ENCODE measurements around the gene CDKN1C.
A peak's percentile ranks its signal among the peaks of the same experiment; 100 is the strongest.

The CDKN1C gene

DNA sequence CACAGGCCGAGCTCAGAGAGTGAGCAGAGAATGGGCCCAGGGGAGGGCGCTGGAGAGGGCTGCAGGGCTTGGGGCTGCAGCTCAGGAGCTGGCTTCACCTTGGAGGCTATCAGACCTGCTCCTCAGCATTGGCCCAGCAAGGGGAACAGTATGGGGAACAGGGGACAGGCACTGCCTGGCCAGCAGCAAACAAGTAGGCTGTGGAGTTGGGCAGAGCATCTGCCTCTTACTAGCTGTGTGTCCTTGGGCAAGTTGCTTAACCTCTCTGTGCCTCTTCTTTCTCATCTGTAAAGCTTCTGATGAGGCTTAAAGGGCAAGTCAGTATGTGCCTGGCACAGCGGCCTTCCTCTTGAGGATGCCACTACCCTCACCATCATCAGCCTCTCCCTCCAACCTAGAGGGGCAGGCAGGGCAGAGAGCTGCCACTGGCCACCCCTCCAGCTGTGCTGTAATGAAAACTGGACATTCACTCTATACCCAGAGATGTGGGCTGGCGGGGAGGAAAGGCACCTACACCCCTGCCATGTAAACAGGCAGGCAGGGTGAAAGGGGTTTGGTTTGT lies 7.5 kb upstream of the CDKN1C start:
- Histone ChIP-seq H3K4me3 (ENCODE audit: low read length in 2 of 2) (peak overlapping the region in 1 of 2 donors; percentile 68), H3K36me3 (ENCODE audit: control insufficient read depth in 2 of 2, insufficient read depth in 2 of 2, low read length in 2 of 2) (no peaks in the 10 kb centered on the region), H3K27me3 (ENCODE audit: control insufficient read depth in 1 of 2, insufficient read depth in 2 of 2, low read length in 2 of 2) (no peaks in the 10 kb centered on the region), H3K27ac (ENCODE audit: low read length) (no peak overlapping the region), H3K9ac (ENCODE audit: low read length in 2 of 2) (no peak overlapping the region), H3K4me1 (ENCODE audit: control insufficient read depth, insufficient read depth, low read length) (peaks cover 32% of the 10 kb centered on the region), H3K9me3 (ENCODE audit: control insufficient read depth in 2 of 2, low read length in 2 of 2) (no peaks in the 10 kb centered on the region)

DNA sequence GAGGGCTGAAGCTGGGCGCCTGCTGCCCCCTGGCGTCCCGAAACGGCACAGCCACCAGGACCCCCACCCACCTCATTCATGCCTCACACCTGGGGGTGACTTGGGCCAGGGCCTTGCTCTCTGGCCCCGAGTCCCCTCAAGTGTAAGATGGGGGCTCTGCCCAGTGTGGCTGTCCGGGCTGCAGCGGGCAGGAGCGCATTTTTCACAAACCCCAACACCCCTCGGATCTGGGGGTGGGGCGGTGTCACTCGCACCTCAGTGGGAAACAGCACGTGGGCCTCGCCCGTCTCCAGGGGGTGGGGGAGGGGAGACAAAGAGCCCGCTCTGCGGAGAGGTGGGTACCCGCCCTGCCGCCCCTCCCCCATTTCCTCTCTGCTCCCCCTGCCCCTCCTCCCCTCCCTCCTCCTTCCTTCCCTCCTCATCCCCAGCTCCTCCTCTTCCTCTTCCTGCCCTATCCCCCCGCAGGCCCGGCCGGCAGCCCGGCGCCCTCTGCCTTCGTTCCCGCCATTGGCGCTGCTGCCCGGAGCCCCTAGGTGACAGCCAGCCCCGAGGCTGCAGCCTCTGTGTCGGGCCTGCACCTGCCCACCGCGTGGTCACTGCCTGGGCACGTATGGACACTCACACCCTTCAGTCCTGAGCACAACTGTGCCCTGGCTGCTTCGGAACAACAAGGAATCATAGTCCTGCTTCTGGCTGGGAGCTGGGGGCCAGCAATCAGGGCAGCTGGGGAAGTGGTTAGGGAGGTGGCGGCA lies 6.8 kb upstream of the CDKN1C start:
- Histone ChIP-seq H3K9me3 (ENCODE audit: control insufficient read depth in 2 of 2, low read length in 2 of 2) (no peaks in the 10 kb centered on the region), H3K9ac (ENCODE audit: low read length in 2 of 2) (peak overlapping the region in 1 of 2 donors; percentile 21), H3K4me3 (ENCODE audit: low read length in 2 of 2) (peak overlapping the region in 1 of 2 donors; percentile 68), H3K36me3 (ENCODE audit: control insufficient read depth in 2 of 2, insufficient read depth in 2 of 2, low read length in 2 of 2) (no peaks in the 10 kb centered on the region), H3K27ac (ENCODE audit: low read length) (no peak overlapping the region), H3K27me3 (ENCODE audit: control insufficient read depth in 1 of 2, insufficient read depth in 2 of 2, low read length in 2 of 2) (no peaks in the 10 kb centered on the region), H3K4me1 (ENCODE audit: control insufficient read depth, insufficient read depth, low read length) (peaks cover 36% of the 10 kb centered on the region)

DNA sequence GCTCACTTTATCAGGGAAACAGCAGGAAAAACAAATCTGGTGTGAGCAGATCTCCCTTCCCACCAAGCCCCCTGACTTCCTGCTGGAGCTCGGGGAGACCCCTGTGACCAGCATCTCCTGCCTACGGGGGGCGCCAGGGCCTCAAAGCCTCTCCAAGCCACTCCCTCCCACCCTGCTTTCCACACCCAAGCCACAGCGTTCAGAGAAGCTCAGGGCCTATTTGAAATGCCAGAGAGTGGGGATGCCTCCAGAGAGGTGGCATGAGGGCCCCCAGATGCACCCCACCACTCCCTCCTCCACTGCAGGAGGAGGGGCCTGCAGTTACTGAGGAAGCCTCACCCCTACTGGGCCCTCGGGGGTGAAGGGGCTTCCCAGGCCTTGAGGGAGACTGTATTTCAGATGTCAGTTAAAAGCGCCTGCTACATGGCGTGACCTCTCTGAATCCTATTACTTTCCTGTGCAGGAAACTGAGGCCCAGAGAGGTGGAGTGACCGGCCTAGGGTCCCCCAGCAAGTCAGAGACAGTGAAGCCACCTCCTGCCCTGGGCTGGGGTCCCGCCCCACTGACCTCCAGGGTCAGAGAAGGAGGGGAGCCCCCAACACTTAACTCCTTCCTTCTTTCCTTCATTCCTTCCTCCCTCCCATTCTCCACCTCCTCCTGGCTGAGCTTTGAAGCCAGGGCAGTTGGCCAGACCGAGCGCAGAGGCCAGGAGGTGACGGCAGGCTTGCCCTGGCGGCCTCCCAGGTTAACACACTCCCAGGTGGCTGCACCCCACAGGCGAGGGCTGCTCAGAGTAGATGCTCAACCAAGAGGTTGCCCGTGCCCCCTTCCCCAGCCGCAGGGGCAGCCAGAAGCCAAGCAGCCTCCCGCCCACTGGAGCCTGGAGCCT lies 6.0 kb upstream of the CDKN1C start:
- Histone ChIP-seq H3K9me3 (ENCODE audit: control insufficient read depth in 2 of 2, low read length in 2 of 2) (no peaks in the 10 kb centered on the region), H3K9ac (ENCODE audit: low read length in 2 of 2) (peak overlapping the region; percentile 42), H3K27ac (ENCODE audit: low read length) (peak overlapping the region; percentile 41), H3K27me3 (ENCODE audit: control insufficient read depth in 1 of 2, insufficient read depth in 2 of 2, low read length in 2 of 2) (no peaks in the 10 kb centered on the region), H3K36me3 (ENCODE audit: control insufficient read depth in 2 of 2, insufficient read depth in 2 of 2, low read length in 2 of 2) (no peaks in the 10 kb centered on the region), H3K4me3 (ENCODE audit: low read length in 2 of 2) (peak overlapping the region in 1 of 2 donors; percentile 68), H3K4me1 (ENCODE audit: control insufficient read depth, insufficient read depth, low read length) (peaks cover 40% of the 10 kb centered on the region)

DNA sequence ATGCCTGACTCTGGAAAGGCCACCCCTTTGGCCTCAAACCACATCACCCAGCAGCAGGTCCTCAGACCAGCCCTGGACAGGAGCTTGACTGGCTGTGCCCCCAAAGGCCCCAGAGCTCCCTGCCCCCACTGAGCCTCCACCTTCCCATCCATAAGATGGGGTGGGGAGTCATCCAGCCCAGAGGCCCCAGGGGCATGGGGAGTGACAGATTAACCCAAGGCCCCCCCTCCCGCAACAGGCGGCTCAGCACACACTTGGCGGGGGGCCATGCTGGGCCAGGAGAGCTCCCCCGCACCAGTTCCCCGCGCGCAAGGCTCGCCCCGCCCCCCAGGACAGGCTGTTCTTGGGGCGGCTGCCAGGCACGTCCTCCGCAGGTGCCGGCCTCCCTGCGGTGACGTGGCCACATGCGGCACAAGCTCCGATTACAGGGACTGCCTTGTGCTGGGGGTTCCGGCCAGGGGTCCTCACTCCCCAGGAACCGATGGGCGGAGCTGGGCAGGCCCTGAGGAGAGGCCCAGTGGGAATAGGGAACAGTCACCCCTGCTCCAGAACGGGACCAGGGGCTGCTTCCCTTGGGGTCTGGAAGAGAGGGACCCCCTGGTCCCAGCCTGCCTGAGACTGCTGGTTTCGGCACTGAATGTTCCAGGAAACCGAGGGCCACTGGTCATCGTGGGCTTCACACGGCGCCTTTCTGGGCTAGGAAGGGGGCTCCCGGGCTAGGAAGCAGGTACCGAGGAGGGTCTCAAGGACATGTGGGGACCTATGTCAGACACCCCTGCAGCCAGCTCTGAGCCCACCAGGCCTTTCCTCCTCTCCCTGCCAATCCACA lies 5.1 kb upstream of the CDKN1C start:
- peak overlapping the region; percentile 41 for H3K27ac ChIP-seq (ENCODE audit: low read length)
- peak overlapping the region in 1 of 2 donors; percentile 15 for H3K4me3 ChIP-seq (ENCODE audit: low read length in 2 of 2)
- H3K36me3 ChIP-seq (ENCODE audit: control insufficient read depth in 2 of 2, insufficient read depth in 2 of 2, low read length in 2 of 2), result no peaks in the 10 kb centered on the region
- H3K9ac ChIP-seq (ENCODE audit: low read length in 2 of 2), result peak overlapping the region; percentile 42 to 55
- peaks cover 46% of the 10 kb centered on the region for H3K4me1 ChIP-seq (ENCODE audit: control insufficient read depth, insufficient read depth, low read length)
- H3K9me3 ChIP-seq (ENCODE audit: control insufficient read depth in 2 of 2, low read length in 2 of 2), result no peaks in the 10 kb centered on the region
- no peaks in the 10 kb centered on the region for H3K27me3 ChIP-seq (ENCODE audit: control insufficient read depth in 1 of 2, insufficient read depth in 2 of 2, low read length in 2 of 2)

DNA sequence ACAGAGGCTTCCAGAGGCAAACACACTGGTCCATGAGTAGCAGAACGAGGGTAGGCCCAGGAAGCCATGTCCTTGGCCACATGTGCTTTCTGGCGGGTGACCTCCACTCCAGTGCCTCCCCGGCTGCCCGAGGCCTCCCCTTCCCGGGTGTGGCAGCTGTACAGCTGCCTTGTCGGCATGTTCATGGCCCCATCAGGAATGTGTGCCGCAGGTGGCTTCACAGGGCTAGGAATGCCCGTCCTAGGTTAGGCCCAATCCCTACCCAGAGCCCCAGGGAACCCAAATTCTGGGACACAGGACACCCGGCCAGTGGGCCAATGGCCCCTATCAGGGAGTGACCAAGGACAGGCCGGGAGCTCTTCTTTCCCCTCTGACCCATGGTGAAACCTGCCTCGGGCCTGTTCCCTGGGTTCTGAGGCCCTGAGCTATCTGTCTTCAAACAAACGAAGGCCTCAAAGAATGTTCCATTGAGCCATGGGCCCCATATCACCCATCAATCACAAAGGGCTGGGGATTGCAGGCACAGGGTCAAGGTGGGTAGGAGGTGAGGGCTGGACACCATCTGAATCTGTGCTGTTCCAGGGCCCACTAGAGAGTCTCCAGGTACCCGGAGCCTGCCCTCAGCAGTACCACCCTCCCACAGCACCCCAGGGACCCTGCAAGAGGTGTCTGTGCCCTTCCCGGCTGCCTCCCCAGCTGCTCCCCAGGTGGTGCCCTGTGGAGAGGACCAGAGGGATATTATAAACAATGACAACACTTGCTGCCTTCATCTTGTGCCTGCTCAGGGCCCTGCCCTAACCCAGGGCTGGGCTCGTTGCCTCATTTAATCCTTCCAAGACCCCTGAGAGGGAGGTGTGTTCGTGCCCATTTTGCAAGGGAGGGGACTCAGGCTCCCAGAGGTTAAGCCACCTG lies 4.0 kb upstream of the CDKN1C start:
- Histone ChIP-seq H3K4me3 (ENCODE audit: low read length in 2 of 2) (no peak overlapping the region), H3K4me1 (ENCODE audit: control insufficient read depth, insufficient read depth, low read length) (peaks cover 52% of the 10 kb centered on the region), H3K36me3 (ENCODE audit: control insufficient read depth in 2 of 2, insufficient read depth in 2 of 2, low read length in 2 of 2) (no peaks in the 10 kb centered on the region), H3K9ac (ENCODE audit: low read length in 2 of 2) (peak overlapping the region in 1 of 2 donors; percentile 48), H3K27me3 (ENCODE audit: control insufficient read depth in 1 of 2, insufficient read depth in 2 of 2, low read length in 2 of 2) (no peaks in the 10 kb centered on the region), H3K27ac (ENCODE audit: low read length) (no peak overlapping the region), H3K9me3 (ENCODE audit: control insufficient read depth in 2 of 2, low read length in 2 of 2) (no peaks in the 10 kb centered on the region)

DNA sequence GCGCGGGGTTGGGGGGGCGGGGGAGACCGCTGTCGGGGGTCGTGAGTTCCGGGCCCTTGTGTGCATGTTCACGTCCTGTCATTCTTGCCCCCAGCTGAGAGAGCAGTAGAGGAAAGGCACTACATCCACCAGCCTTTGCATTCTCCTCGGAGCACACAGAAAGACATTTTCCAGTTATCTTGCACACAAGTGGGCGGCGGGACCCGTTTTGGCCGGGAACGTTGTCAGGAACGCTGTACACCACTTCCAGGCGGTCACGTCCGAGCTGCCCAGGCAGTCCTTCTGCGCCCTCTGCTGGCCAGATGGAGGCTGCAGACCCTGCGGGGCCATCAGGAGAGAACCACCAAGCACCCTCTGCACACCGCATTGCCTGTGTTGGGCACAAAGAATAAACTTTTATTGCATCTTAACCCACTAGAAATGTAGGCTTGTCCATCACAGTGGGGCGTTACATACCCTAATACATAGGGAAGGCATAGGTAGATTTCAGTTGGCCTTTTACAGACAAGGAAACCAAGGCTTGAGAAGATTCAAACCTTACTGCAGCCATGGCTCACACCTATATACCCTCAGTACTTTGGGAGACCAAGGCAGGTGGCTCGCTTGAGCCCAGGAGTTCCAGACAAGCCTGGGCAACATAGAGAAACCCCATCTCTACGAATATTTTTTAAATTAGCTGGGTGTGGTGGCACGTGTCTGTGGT lies 2.8 kb upstream of the CDKN1C start:
- H3K27ac ChIP-seq (ENCODE audit: low read length), result no peak overlapping the region
- no peaks in the 10 kb centered on the region for H3K9me3 ChIP-seq (ENCODE audit: control insufficient read depth in 2 of 2, low read length in 2 of 2)
- no peak overlapping the region for H3K9ac ChIP-seq (ENCODE audit: low read length in 2 of 2)
- no peaks in the 10 kb centered on the region for H3K36me3 ChIP-seq (ENCODE audit: control insufficient read depth in 2 of 2, insufficient read depth in 2 of 2, low read length in 2 of 2)
- peaks cover 52% of the 10 kb centered on the region for H3K4me1 ChIP-seq (ENCODE audit: control insufficient read depth, insufficient read depth, low read length)
- no peak overlapping the region for H3K4me3 ChIP-seq (ENCODE audit: low read length in 2 of 2)
- H3K27me3 ChIP-seq (ENCODE audit: control insufficient read depth in 1 of 2, insufficient read depth in 2 of 2, low read length in 2 of 2), result no peaks in the 10 kb centered on the region

DNA sequence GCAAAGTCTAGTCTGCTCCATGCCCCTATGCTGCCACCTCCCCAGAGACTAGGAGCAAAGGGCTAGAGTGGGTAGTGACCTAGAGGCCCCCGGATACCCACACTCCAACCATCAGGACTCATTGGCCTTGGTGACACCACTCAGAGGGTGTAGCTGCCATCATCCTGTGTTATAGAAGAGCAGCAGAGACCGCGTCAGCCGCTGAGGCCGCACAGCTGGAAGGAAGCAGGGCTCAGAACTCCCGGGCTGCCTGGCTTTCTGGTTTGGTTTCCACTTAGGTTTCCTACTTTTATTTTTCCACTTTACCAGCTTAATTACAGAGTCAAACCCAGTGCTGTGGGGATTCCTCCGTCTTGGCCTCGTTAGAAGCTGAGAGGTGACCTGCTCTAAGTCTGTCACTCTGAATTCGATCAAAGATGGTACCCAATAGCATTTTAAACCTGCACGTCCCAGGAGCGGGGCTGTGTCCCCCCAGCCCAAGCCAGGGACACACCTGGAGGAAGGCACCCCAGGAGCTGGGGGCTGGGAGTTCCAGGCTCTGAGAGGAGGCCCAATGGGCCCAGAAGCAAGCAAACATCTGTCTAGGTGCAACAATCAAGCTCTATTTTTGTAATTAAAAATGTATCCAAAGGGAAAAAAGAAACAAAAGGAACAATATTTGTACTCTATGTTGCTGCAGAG lies 2.1 kb upstream of the CDKN1C start:
- no peak overlapping the region for H3K4me3 ChIP-seq (ENCODE audit: low read length in 2 of 2)
- H3K27me3 ChIP-seq (ENCODE audit: control insufficient read depth in 1 of 2, insufficient read depth in 2 of 2, low read length in 2 of 2), result no peaks in the 10 kb centered on the region
- H3K9ac ChIP-seq (ENCODE audit: low read length in 2 of 2), result no peak overlapping the region
- H3K27ac ChIP-seq (ENCODE audit: low read length), result peak overlapping the region; percentile 18
- peaks cover 56% of the 10 kb centered on the region for H3K4me1 ChIP-seq (ENCODE audit: control insufficient read depth, insufficient read depth, low read length)
- H3K36me3 ChIP-seq (ENCODE audit: control insufficient read depth in 2 of 2, insufficient read depth in 2 of 2, low read length in 2 of 2), result no peaks in the 10 kb centered on the region
- no peaks in the 10 kb centered on the region for H3K9me3 ChIP-seq (ENCODE audit: control insufficient read depth in 2 of 2, low read length in 2 of 2)

DNA sequence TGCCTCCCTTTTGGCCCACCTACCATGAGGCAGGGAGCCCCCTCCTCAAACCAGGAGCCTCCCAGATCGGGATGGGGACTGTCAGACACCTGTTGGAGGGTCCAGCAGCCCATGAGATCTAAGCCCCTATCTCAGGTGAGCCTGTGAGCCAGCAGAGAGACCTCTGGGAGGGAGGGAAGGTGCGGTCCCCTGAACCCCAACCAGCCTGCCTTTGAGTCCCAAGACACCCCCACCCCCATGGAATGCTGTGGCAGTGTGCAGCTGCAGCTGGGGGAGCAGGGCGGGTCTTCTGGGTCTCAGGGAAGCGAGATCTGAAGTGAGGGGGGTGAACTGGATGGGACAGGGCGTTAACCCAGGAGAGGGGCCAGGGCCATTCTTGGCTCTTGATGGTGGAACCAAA lies 1.4 kb upstream of the CDKN1C start:
- Histone ChIP-seq H3K9ac (ENCODE audit: low read length in 2 of 2) (no peak overlapping the region), H3K9me3 (ENCODE audit: control insufficient read depth in 2 of 2, low read length in 2 of 2) (no peaks in the 10 kb centered on the region), H3K27ac (ENCODE audit: low read length) (peak overlapping the region; percentile 66), H3K4me3 (ENCODE audit: low read length in 2 of 2) (no peak overlapping the region), H3K4me1 (ENCODE audit: control insufficient read depth, insufficient read depth, low read length) (peaks cover 52% of the 10 kb centered on the region), H3K27me3 (ENCODE audit: control insufficient read depth in 1 of 2, insufficient read depth in 2 of 2, low read length in 2 of 2) (no peaks in the 10 kb centered on the region), H3K36me3 (ENCODE audit: control insufficient read depth in 2 of 2, insufficient read depth in 2 of 2, low read length in 2 of 2) (no peaks in the 10 kb centered on the region)

Data from stomach smooth muscle (tissue), 2 donors.